Thyroid gland (tissue), 4 donors: ENCODE data around the gene MYL12B. TPM values are rescaled to one million over a fixed set of nuclear protein-coding genes. Genes with fewer than 3 reads are reported as not detected.
"Not testable (repeated sequence)": the region's sequence is repeated elsewhere in the genome, so short reads cannot be mapped to it uniquely, and the experiment has no call there.

Experiments used
- DNase-seq, 2 donors: peaks; one replicate each; pipeline ENCODE4 v3.0.0-alpha.2; 2019
- H3K27ac ChIP-seq, 3 donors: fragments of 200-600 bp; sonication (generic); 1 replicate in 2 of 3; 2 replicates in 1 of 3; pipeline ENCODE4 v1.5.1; 2016 to 2019; ENCODE audit warnings: mild to moderate bottlenecking in 1 of 3, moderate library complexity in 1 of 3
- H3K27me3 ChIP-seq: fragments of 200-600 bp; sonication (generic); one replicate; pipeline ENCODE4 v1.5.1; 2019
- H3K36me3 ChIP-seq, 2 donors: fragments of 200-600 bp; sonication (generic); one replicate each; pipeline ENCODE4 v1.5.1; 2016 to 2019
- H3K4me1 ChIP-seq, 2 donors: fragments of 200-600 bp; sonication (generic); one replicate each; pipeline ENCODE4 v1.5.1; 2017 to 2019
- H3K4me3 ChIP-seq, 3 donors: fragments of 200-600 bp; sonication (generic); replicated peaks in 1 of 3; 1 replicate in 2 of 3; 2 replicates in 1 of 3; pipeline ENCODE4 v1.5.1; 2016; ENCODE audit warnings: mild to moderate bottlenecking in 1 of 3
- H3K9me3 ChIP-seq: fragments of 200-600 bp; sonication (generic); one replicate; pipeline ENCODE4 v1.5.1; 2017
- CTCF ChIP-seq, 6 experiments: fragments of 200-600 bp in 3 of 6; fragments of 450-650 bp in 3 of 6; sonication (generic) in 3 of 6; IDR thresholded peaks; one replicate each; pipeline ENCODE4 v1.5.1; 2016 to 2019; ENCODE audit warnings: antibody characterized with exemption in 6 of 6, mild to moderate bottlenecking in 2 of 6, inconsistent platforms in 1 of 6, moderate library complexity in 1 of 6
- POLR2A ChIP-seq, 2 donors: fragments of 450-650 bp; IDR thresholded peaks; one replicate each; pipeline ENCODE4 v1.6.1; 2017; ENCODE audit warnings: antibody characterized with exemption in 2 of 2, mild to moderate bottlenecking in 2 of 2, moderate library complexity in 1 of 2
- WGBS, 2 donors: methylation state at CpG; one replicate each; pipeline ENCODE4 v1.1.5; 2017; 5-methylcytosine and 5-hydroxymethylcytosine counted together
- intact Hi-C: fragments of 100-400 bp; cut with DNase I; formaldehyde crosslinking; loops from one replicate; pipeline ENCODE4 v1.15.1; 2023
- total RNA-seq, 4 donors: library from RNA; depleted of rRNA; stranded (reverse); fragments of >200 nt; gene quantifications; one replicate each; pipeline ENCODE4 v1.2.3, GENCODE V29; 2016

MYL12B gene
- total RNA-seq, 4 donors from 2014 or later: 334 to 467 (median 446) TPM

DNA sequence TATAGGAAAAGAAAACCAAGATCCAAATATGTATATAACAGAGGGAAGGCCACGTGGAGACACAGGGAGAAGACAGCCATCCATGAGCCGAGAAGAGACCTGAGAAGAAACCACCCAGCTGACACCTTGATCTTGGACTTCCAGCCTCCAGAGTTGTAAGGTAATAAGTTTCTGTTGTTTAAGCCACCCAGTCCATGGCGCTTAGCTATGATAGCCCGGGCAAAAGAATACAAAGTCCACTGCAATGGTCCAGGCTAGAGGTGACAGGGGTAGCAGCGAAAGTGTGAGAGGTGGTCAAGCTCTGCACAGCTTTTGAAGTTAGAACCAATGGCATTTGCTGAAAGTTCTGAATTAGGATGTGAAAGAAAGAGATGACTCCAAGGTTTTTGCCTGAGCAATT lies 44.9 kb upstream of the MYL12B start:
- no peak for TF ChIP-seq CTCF (IDR thresholded peaks at IDR 0.05)
- H3K4me3 ChIP-seq: no peak overlapping the region
- intact Hi-C loops: no loop called here
- WGBS, 2 donors: 76 to 96% methylated on average over 5 of the region's 5 CpGs
- H3K9me3 ChIP-seq: no peaks in the 10 kb centered on the region
- H3K36me3 ChIP-seq: no peaks in the 10 kb centered on the region
- no peak overlapping the region for H3K27ac ChIP-seq
- H3K27me3 ChIP-seq: no peaks in the 10 kb centered on the region
- peaks cover 0 to 2% of the 10 kb centered on the region in 2 donors for H3K4me1 ChIP-seq
- no peak for DNase-seq

DNA sequence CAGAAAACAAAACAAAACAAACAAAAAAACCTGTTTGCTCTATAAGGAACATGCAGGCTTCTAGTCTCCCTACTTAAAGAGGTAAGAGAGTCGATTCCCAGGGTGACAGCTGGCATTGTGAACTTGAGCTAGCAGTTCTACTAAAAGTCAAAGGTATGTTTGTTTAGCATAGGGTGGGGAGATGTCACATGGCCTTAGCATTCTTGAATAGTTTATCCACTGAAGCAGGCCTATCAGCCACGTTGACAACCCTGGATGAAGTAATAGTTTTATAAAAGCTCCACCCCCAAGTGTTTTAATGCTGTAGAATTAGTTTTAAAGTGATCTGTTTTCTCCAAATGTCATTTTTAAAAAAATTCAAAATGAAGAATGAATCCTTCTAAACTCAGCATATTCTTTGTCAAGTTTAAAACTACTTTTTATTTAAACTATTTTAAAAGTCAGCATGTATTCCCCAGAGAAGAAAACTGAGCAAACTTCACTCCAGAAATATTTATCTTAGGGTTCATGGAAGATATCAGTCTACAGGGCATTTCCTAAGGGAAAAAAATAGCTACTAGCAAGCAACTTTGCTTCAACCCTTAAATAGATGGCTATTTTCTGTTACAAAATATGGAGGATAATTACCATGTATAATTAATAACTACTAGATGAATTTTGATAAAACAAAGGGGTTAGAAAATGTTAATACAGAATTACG lies 43.8 kb upstream of the MYL12B start:
- no peaks in the 10 kb centered on the region for H3K27me3 ChIP-seq
- H3K9me3 ChIP-seq: no peaks in the 10 kb centered on the region
- WGBS, 2 donors: 41 to 42% methylated on average over 3 of the region's 3 CpGs
- intact Hi-C loops: no loop called here
- no peaks in the 10 kb centered on the region for H3K4me1 ChIP-seq
- H3K4me3 ChIP-seq: no peak overlapping the region
- no peaks in the 10 kb centered on the region for H3K36me3 ChIP-seq
- TF ChIP-seq CTCF (IDR thresholded peaks at IDR 0.05) (no peak), POLR2A (IDR thresholded peaks at IDR 0.05) (no peak)
- no peak overlapping the region for H3K27ac ChIP-seq
- no peak for DNase-seq

GRCh38 chr18:3218819-3219218 lies 43.1 kb upstream of the MYL12B start:
- H3K4me3 ChIP-seq: no peak overlapping the region
- no peak overlapping the region for H3K27ac ChIP-seq
- 84 to 88% methylated on average over 2 of the region's 2 CpGs for WGBS, 2 donors
- intact Hi-C loops: no loop called here
- no peaks in the 10 kb centered on the region for H3K9me3 ChIP-seq
- no peak for DNase-seq
- H3K27me3 ChIP-seq: no peaks in the 10 kb centered on the region
- no peaks in the 10 kb centered on the region for H3K36me3 ChIP-seq
- no peaks in the 10 kb centered on the region for H3K4me1 ChIP-seq
- TF ChIP-seq POLR2A (IDR thresholded peaks at IDR 0.05) (no peak), CTCF (IDR thresholded peaks at IDR 0.05) (no peak)

GRCh38 chr18:3219241-3219630 lies 42.7 kb upstream of the MYL12B start:
- H3K4me3 ChIP-seq: no peak overlapping the region
- TF ChIP-seq POLR2A (IDR thresholded peaks at IDR 0.05): no peak
- TF ChIP-seq CTCF (IDR thresholded peaks at IDR 0.05): no peak
- H3K27ac ChIP-seq: no peak overlapping the region
- no peaks in the 10 kb centered on the region for H3K36me3 ChIP-seq
- H3K27me3 ChIP-seq: no peaks in the 10 kb centered on the region
- no peaks in the 10 kb centered on the region for H3K4me1 ChIP-seq
- WGBS, 2 donors: 75 to 76% methylated on average over 8 of the region's 8 CpGs
- DNase-seq: no peak
- H3K9me3 ChIP-seq: no peaks in the 10 kb centered on the region
- intact Hi-C loops: no loop called here

- Histone ChIP-seq H3K9me3 (no peaks in the 10 kb centered on the region), H3K4me3 (no peak within 1 kb of the TSS), H3K27me3 (no peaks in the 10 kb centered on the region), H3K36me3 (no peaks in the 10 kb centered on the region), H3K27ac (no peak within 1 kb of the TSS), H3K4me1 (no peaks in the 10 kb centered on the region)
- intact Hi-C loops: no loop called here
- WGBS, 2 donors: 72 to 78% methylated on average over 9 of the region's 9 CpGs
- DNase-seq: no peak
- TF ChIP-seq POLR2A (IDR thresholded peaks at IDR 0.05) (no peak), CTCF (IDR thresholded peaks at IDR 0.05) (no peak)
Measured at GRCh38 chr18:3219631-3220335, 42.1 kb upstream of the MYL12B start, which contains the start of gene MYOM1. Gene MYOM1, minus strand, starts transcription at chr18:3219968. Its CDS starts 4,745 bp downstream, at chr18:3215223.

DNA sequence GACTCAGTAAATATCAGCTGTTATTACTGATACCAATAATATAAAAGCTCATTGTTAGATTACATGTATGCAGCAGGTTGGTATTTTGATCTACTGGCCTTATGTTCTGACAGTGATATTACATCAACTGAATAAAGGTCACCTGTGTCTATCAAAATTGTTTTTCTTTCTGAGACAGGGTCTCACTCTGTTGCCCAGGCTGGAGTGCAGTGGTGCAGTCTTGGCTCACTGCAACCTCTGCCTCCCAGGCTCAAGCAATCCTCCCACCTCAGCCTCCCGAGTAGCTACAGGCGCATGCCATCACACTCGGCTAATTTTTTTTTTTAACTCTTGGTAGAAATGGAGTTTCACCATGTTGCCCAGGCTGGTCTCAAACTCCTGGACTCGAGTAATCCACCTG lies 41.1 kb upstream of the MYL12B start:
- H3K27me3 ChIP-seq, H3K36me3 ChIP-seq: not testable (repeated sequence)

More for the DNA sequence above, 41.1 kb upstream of the MYL12B start:
- H3K4me3 ChIP-seq, H3K27ac ChIP-seq, H3K4me1 ChIP-seq, H3K9me3 ChIP-seq, intact Hi-C loops, DNase-seq: not testable (repeated sequence)
- WGBS, 2 donors: 92 to 95% methylated on average over 4 of the region's 4 CpGs
